Gastroesophageal sphincter (tissue), 4 donors: ENCODE measurements around the gene PANX2. TPM values are rescaled to one million over a fixed set of nuclear protein-coding genes. Genes with fewer than 3 reads are reported as not detected.
"Not testable (repeated sequence)": the region's sequence is repeated elsewhere in the genome, so short reads cannot be mapped to it uniquely, and the experiment has no call there.

Source experiments
- ATAC-seq: fragments of 150-250 bp; one replicate; pipeline ENCODE4 v1.9.1; 2016; ENCODE audit warnings: mild to moderate bottlenecking, moderate library complexity
- H3K27ac ChIP-seq, 4 donors: fragments of 200-600 bp; sonication (generic) in 3 of 4; 1 replicate in 3 of 4; 2 replicates in 1 of 4; pipeline ENCODE4 v1.5.1; 2016 to 2019
- H3K27me3 ChIP-seq: fragments of 200-600 bp; sonication (generic); one replicate; pipeline ENCODE4 v1.5.1; 2019
- H3K36me3 ChIP-seq, 2 donors: fragments of 200-600 bp; sonication (generic); one replicate each; pipeline ENCODE4 v1.5.1; 2019; ENCODE audit warnings: control low read depth in 1 of 2
- H3K4me1 ChIP-seq, 3 donors: fragments of 200-600 bp; sonication (generic); 1 replicate in 2 of 3; 2 replicates in 1 of 3; pipeline ENCODE4 v1.5.1; 2016 to 2019; ENCODE audit warnings: control low read depth in 2 of 3
- H3K4me3 ChIP-seq, 2 donors: fragments of 200-600 bp; sonication (generic); one replicate each; pipeline ENCODE4 v1.5.1; 2019; ENCODE audit warnings: mild to moderate bottlenecking in 1 of 2, moderate library complexity in 1 of 2
- H3K9me3 ChIP-seq, 3 donors: fragments of 200-600 bp; sonication (generic); one replicate each; pipeline ENCODE4 v1.5.1; 2017 to 2019; ENCODE audit warnings: control low read depth in 2 of 3
- CTCF ChIP-seq, 4 experiments: fragments of 200-600 bp in 2 of 4; fragments of 450-650 bp in 2 of 4; sonication (generic) in 1 of 4; IDR thresholded peaks; one replicate each; pipeline ENCODE4 v1.5.1; 2017 to 2019; ENCODE audit warnings: antibody characterized with exemption in 4 of 4, mild to moderate bottlenecking in 2 of 4, moderate library complexity in 2 of 4
- EP300 ChIP-seq: sonication (generic); formaldehyde crosslinking; IDR thresholded peaks from one replicate; pipeline ENCODE4 v1.6.1; 2017; ENCODE audit warnings: antibody characterized with exemption, mild to moderate bottlenecking
- POLR2A ChIP-seq, 2 donors: fragments of 450-650 bp; IDR thresholded peaks; one replicate each; pipeline ENCODE4 v1.6.1; 2017; ENCODE audit warnings: antibody characterized with exemption in 2 of 2, mild to moderate bottlenecking in 2 of 2, moderate library complexity in 1 of 2
- POLR2AphosphoS5 ChIP-seq: sonication (generic); formaldehyde crosslinking; IDR thresholded peaks from one replicate; pipeline ENCODE4 v1.6.1; 2017; ENCODE audit warnings: antibody characterized with exemption
- WGBS, 2 donors: methylation state at CpG; one replicate each; pipeline ENCODE4 v1.1.5; 2018; ENCODE audit warnings: low coverage in 1 of 2; 5-methylcytosine and 5-hydroxymethylcytosine counted together
- total RNA-seq, 4 donors: library from RNA; depleted of rRNA; stranded (reverse); fragments of >200 nt; gene quantifications; one replicate each; pipeline ENCODE4 v1.1.0, GENCODE V29; 2016

Gene PANX2
- total RNA-seq, 4 donors from 2014 or later = 0.13 to 0.46 TPM; not detected in 2

DNA sequence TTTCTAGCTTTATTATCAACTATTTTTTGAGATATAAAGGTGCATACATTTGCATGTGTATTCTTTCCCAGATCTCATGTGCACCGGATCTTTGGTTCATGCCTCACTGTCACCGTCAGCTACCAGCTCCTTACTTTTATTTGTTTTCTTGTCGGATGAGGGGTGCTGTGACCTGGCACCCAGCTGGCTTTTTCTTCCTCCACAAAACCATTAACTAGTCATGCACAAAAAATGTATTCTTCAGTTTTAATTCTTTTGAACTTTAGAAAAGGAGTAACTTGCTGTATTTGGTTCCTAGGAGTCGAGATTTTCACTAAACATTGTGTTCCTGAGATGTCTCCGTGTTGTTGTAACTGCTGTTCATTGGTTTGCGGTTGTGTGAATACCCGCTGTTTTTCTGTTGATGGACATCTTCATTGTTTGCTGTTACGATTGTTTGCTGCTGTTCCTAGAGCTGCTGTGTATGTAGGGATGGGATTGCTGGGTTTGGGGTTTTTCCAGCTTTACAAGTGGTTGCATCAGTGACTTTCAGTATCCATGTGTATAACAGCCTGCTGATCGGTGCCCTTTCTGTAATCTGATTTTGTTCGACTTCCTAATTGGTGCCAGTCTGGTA is 41.3 kb upstream of the PANX2 start:
- Histone ChIP-seq H3K27me3 (peaks cover 15% of the 10 kb centered on the region), H3K9me3 (no peaks in the 10 kb centered on the region), H3K27ac (no peak overlapping the region), H3K36me3 (no peaks in the 10 kb centered on the region), H3K4me1 (no peaks in the 10 kb centered on the region), H3K4me3 (no peak overlapping the region)
- TF ChIP-seq EP300 = no peak
- no peak for TF ChIP-seq POLR2A (IDR thresholded peaks at IDR 0.05)
- ATAC-seq = no peak
- 84 to 90% methylated on average over 6 to 10 of the region's 10 CpGs for WGBS, 2 donors

DNA sequence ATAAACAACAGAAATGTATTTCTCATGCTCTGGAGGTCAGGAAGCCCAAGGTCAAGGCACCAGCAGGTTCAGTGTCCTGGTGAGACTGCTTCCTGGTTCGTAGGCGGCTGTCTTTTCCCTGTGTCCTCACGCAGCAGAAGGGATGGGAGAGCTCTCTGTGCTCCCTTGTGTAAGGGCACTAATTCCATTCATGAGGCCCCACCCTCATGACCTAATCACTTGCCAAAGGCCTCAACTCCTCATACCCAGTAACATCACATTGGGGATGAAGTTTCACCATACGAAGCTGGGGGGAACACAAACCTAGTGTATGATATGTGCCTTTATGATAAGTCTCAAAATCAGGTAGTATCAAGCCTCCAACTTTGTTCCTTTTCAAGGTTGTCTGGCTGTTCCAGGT is 38.6 kb upstream of the PANX2 start:
- Histone ChIP-seq H3K4me1 (no peaks in the 10 kb centered on the region), H3K27ac (no peak overlapping the region), H3K27me3 (peaks cover 15% of the 10 kb centered on the region), H3K9me3 (no peaks in the 10 kb centered on the region), H3K4me3 (no peak overlapping the region), H3K36me3 (no peaks in the 10 kb centered on the region)
- WGBS, 2 donors = 70 to 92% methylated on average over 2 to 4 of the region's 4 CpGs
- ATAC-seq = no peak
- no peak for TF ChIP-seq CTCF (IDR thresholded peaks at IDR 0.05)
- TF ChIP-seq POLR2A (IDR thresholded peaks at IDR 0.05) = no peak
- TF ChIP-seq EP300 = no peak
- TF ChIP-seq POLR2AphosphoS5 = no peak

DNA sequence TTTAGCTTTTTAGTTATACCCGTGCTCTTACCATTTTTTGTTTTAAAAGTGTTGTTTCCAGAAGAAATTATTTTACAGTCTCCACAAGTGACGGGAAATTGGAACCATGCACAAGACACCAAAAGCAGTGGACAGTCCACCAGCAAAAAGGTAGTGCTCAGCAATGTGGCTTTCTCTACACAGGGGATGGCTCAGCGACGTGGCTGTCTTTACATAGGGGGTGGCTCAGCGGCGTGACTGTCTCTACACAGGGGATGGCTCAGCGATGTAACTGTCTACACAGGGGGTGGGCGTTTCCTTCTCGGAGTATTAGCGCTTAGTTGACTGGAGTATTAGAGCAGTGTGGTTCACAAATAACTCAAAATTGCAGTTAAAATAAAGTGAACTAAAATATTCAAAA is 36.0 kb upstream of the PANX2 start:
- Histone ChIP-seq H3K9me3 (no peaks in the 10 kb centered on the region), H3K4me3 (no peak overlapping the region), H3K4me1 (no peaks in the 10 kb centered on the region), H3K27ac (no peak overlapping the region), H3K27me3 (peaks cover 15% of the 10 kb centered on the region), H3K36me3 (no peaks in the 10 kb centered on the region)
- ATAC-seq = no peak
- TF ChIP-seq CTCF (IDR thresholded peaks at IDR 0.05) (no peak), POLR2A (IDR thresholded peaks at IDR 0.05) (no peak), EP300 (no peak), POLR2AphosphoS5 (no peak)
- WGBS, 2 donors = 77 to 79% methylated on average over 3 to 9 of the region's 10 CpGs

DNA sequence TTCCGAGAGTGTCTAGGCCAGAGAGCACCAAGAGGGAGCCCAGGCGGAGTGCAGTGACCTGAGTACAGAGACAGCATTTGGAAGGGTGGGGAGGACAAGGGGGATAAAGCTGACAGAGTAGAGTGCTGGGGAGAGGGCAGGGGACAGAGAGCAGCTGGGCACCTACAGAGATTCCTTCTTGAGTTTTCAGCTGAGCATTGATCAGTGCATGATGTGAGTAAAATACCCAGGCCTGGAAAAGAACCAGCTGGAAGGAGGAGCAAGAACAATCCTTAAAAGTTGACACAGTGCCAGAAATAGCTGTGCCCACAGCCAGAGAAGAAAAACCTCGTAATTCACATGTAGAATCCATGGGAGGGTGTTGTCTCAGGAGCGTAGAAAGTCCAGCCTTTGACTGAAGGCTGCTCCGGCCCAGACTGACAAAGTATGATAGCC is 33.9 kb upstream of the PANX2 start:
- no peaks in the 10 kb centered on the region for H3K9me3 ChIP-seq
- no peaks in the 10 kb centered on the region for H3K36me3 ChIP-seq
- H3K4me3 ChIP-seq = no peak overlapping the region
- H3K4me1 ChIP-seq = no peaks in the 10 kb centered on the region
- no peak overlapping the region for H3K27ac ChIP-seq
- no peak for ATAC-seq
- TF ChIP-seq CTCF (IDR thresholded peaks at IDR 0.05) (no peak), POLR2A (IDR thresholded peaks at IDR 0.05) (no peak), POLR2AphosphoS5 (no peak), EP300 (no peak)
- peaks cover 18% of the 10 kb centered on the region for H3K27me3 ChIP-seq
- WGBS, 2 donors = 51 to 52% methylated on average over 3 to 5 of the region's 5 CpGs

- not testable (repeated sequence) for H3K4me1 ChIP-seq, H3K27ac ChIP-seq, H3K4me3 ChIP-seq, ATAC-seq, H3K36me3 ChIP-seq, H3K9me3 ChIP-seq
- WGBS, 2 donors = 93 to 95% methylated on average over 3 to 9 of the region's 9 CpGs
- H3K27me3 ChIP-seq = peaks cover 23% of the 10 kb centered on the region
These were observed 33.3 kb upstream of the PANX2 start for GRCh38 chr22:50137277-50137676.

DNA sequence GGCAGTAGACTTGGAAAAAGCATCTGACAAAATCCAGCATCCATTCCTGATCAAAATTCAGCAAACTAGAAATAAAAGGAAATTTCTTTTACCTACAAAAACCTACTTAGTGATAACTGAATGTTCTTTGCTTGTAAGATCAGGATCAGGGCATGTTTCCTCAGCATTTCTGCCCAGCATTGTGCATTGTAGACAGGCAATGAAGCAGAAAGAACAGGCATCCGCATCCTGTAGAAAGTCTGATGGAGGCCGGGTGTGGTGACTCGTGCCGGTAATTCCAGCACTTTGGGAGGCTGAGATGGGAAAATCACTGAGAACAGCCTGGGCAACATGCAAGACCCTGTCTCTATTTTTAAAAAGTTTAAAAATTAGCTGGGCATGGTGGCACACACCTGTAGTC is 32.5 kb upstream of the PANX2 start:
- Histone ChIP-seq H3K27me3 (peaks cover 21% of the 10 kb centered on the region), H3K27ac (no peak overlapping the region), H3K9me3 (no peaks in the 10 kb centered on the region), H3K36me3 (no peaks in the 10 kb centered on the region), H3K4me3 (no peak overlapping the region), H3K4me1 (no peaks in the 10 kb centered on the region)
- no peak for ATAC-seq
- TF ChIP-seq POLR2AphosphoS5 = no peak
- no peak for TF ChIP-seq CTCF (IDR thresholded peaks at IDR 0.05)
- TF ChIP-seq POLR2A (IDR thresholded peaks at IDR 0.05) = no peak
- no peak for TF ChIP-seq EP300
- WGBS, 2 donors = 85 to 95% methylated on average over 4 of the region's 4 CpGs
